Neural cell (in vitro differentiated cells): ENCODE data around the gene ANKRD13C. TPM values are rescaled to one million over a fixed set of nuclear protein-coding genes. Genes with fewer than 3 reads are reported as not detected.

Experiments used
- H2AFZ ChIP-seq: fragments of 200-600, 300-800 bp; sonication (generic), shearing (Covaris generic); 2 replicates; pipeline ENCODE4 v1.6.0; 2014; ENCODE audit warnings: low read depth, mild to moderate bottlenecking, antibody characterized with exemption, low read length, moderate library complexity
- H3F3A ChIP-seq: fragments of 200-600 bp; shearing (Covaris generic); 2 replicates; pipeline ENCODE4 v1.6.1; 2016; ENCODE audit warnings: mild to moderate bottlenecking, moderate library complexity, mixed read lengths, antibody characterized with exemption, low read length; ENCODE audit not compliant: insufficient read depth, poor library complexity, severe bottlenecking
- H3K27ac ChIP-seq: fragments of 200-600, 300-800 bp; sonication (generic), shearing (Covaris generic); 2 replicates; pipeline ENCODE4 v1.5.1; 2014; ENCODE audit warnings: mild to moderate bottlenecking, low read length, moderate library complexity
- H3K27me3 ChIP-seq: fragments of 300-800, 200-600 bp; sonication (generic), shearing (Covaris generic); 2 replicates; pipeline ENCODE4 v1.6.0; 2014; ENCODE audit warnings: mild to moderate bottlenecking, low read depth, low read length, moderate library complexity; ENCODE audit not compliant: insufficient read depth
- H3K36me3 ChIP-seq: fragments of 300-800, 200-600 bp; sonication (generic), shearing (Covaris generic); 2 replicates; pipeline ENCODE4 v1.5.1; 2014; ENCODE audit warnings: mild to moderate bottlenecking, antibody characterized with exemption, low read length, moderate library complexity; ENCODE audit not compliant: insufficient read depth
- H3K4me2 ChIP-seq: fragments of 300-800, 200-600 bp; sonication (generic), shearing (Covaris generic); 2 replicates; pipeline ENCODE4 v1.6.0; 2014; ENCODE audit warnings: mild to moderate bottlenecking, low read length
- H3K4me3 ChIP-seq: fragments of 300-800, 200-600 bp; sonication (generic), shearing (Covaris generic); 2 replicates; pipeline ENCODE4 v1.5.1; 2014; ENCODE audit warnings: mild to moderate bottlenecking, low read length, moderate library complexity
- H3K79me2 ChIP-seq: fragments of 200-600 bp; shearing (Covaris generic); replicated peaks from 2 replicates; pipeline ENCODE4 v1.6.0; 2014; ENCODE audit warnings: mild to moderate bottlenecking, low read length, moderate library complexity; ENCODE audit not compliant: insufficient read depth
- H3K9ac ChIP-seq: fragments of 300-800, 200-600 bp; sonication (generic), shearing (Covaris generic); 2 replicates; pipeline ENCODE4 v1.6.1; 2016; ENCODE audit warnings: mild to moderate bottlenecking, low read length, mixed read lengths
- H3K9me2 ChIP-seq: fragments of 200-600 bp; shearing (Covaris generic); 2 replicates; pipeline ENCODE4 v1.6.1; 2016; ENCODE audit warnings: mild to moderate bottlenecking, low read length, mixed read lengths; ENCODE audit not compliant: insufficient read depth
- H3K9me3 ChIP-seq: fragments of 200-600, 300-800 bp; sonication (generic), shearing (Covaris generic); 2 replicates; pipeline ENCODE4 v1.6.1; 2016; ENCODE audit warnings: mild to moderate bottlenecking, mixed run types, low read length, moderate library complexity, mixed read lengths
- H4K20me1 ChIP-seq: fragments of 200-600 bp; shearing (Covaris generic); 2 replicates; pipeline ENCODE4 v1.6.1; 2016; ENCODE audit warnings: mild to moderate bottlenecking, mixed run types; ENCODE audit not compliant: insufficient read depth
- EP300 ChIP-seq: fragments of 450-650 bp; conservative IDR thresholded peaks from 2 replicates; pipeline ENCODE4 v1.6.1; 2014; ENCODE audit warnings: antibody characterized with exemption, mild to moderate bottlenecking, moderate library complexity; ENCODE audit not compliant: poor library complexity, severe bottlenecking
- EZH2 ChIP-seq: fragments of 200-600, 300-800 bp; shearing (Covaris generic), sonication (generic); IDR thresholded peaks from 2 replicates; pipeline ENCODE4 v1.6.1; 2014; ENCODE audit warnings: antibody characterized with exemption, low read length, borderline replicate concordance, mild to moderate bottlenecking; ENCODE audit not compliant: insufficient read depth, poor library complexity, severe bottlenecking
- MXI1 ChIP-seq: fragments of 450-650 bp; conservative IDR thresholded peaks from 2 replicates; pipeline ENCODE4 v1.6.1; 2014; ENCODE audit warnings: antibody characterized with exemption, mild to moderate bottlenecking; ENCODE audit not compliant: poor library complexity, severe bottlenecking
- POLR2AphosphoS5 ChIP-seq: IDR thresholded peaks from 2 replicates; pipeline ENCODE4 v1.6.1; 2012
- RAD21 ChIP-seq: fragments of 450-650 bp; conservative IDR thresholded peaks from 2 replicates; pipeline ENCODE4 v1.6.1; 2014; ENCODE audit warnings: antibody characterized with exemption, mild to moderate bottlenecking, moderate library complexity
- REST ChIP-seq: IDR thresholded peaks from 2 replicates; pipeline ENCODE4 v1.6.1; 2012; ENCODE audit warnings: borderline replicate concordance
- SMC3 ChIP-seq: fragments of 450-650 bp; conservative IDR thresholded peaks from 2 replicates; pipeline ENCODE4 v1.6.1; 2014; ENCODE audit warnings: antibody characterized with exemption, mild to moderate bottlenecking, moderate library complexity; ENCODE audit not compliant: poor library complexity
- TAF1 ChIP-seq: IDR thresholded peaks from 2 replicates; pipeline ENCODE4 v1.6.1; 2012; ENCODE audit warnings: low read depth
- polyA plus RNA-seq: library from polyadenylated mRNA; depleted of rRNA; stranded (reverse); fragments of >200 nt; gene quantifications from 2 replicates; pipeline ENCODE4 v1.2.3, GENCODE V29; 2014
- TF ChIP-seq, protein P1 (sequence below): fragments of 450-650 bp; IDR thresholded peaks from 2 replicates; pipeline ENCODE4 v1.5.1; 2014; ENCODE audit warnings: antibody characterized with exemption, mild to moderate bottlenecking, moderate library complexity; ENCODE audit not compliant: poor library complexity, severe bottlenecking

Gene ANKRD13C
- polyA plus RNA-seq, 1 donor from 2014 or later, result 53.3 TPM

DNA sequence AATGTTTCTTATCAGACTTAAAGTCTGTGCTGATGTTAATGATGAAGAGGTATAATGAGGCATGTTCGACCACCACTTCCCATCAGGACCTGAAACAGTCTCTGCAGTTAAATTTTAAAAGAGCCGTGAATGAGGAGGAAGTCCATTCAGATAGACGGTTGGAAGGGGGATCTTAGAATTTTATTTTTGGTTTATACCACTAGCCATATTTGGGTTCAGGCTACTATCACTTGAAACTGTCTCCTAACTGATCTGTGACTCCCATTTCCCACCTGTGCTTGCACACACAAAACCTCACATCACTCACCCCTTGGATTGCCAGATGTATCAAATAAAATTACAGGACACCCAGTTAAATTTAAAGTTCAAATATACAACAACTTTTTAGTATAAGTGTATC is 9.9 kb upstream of the ANKRD13C start:
- Histone ChIP-seq H3K9me2 (no peaks in the 10 kb centered on the region), H4K20me1 (no peaks in the 10 kb centered on the region), H3K9me3 (no peaks in the 10 kb centered on the region), H3F3A (peaks cover 7% of the 10 kb centered on the region), H3K27me3 (no peaks in the 10 kb centered on the region), H3K4me2 (no peak overlapping the region), H2AFZ (no peak overlapping the region), H3K9ac (no peak overlapping the region), H3K36me3 (no peaks in the 10 kb centered on the region), H3K79me2 (no peaks in the 10 kb centered on the region), H3K4me3 (no peak overlapping the region), H3K27ac (no peak overlapping the region)
- TF ChIP-seq REST, result no peak

DNA sequence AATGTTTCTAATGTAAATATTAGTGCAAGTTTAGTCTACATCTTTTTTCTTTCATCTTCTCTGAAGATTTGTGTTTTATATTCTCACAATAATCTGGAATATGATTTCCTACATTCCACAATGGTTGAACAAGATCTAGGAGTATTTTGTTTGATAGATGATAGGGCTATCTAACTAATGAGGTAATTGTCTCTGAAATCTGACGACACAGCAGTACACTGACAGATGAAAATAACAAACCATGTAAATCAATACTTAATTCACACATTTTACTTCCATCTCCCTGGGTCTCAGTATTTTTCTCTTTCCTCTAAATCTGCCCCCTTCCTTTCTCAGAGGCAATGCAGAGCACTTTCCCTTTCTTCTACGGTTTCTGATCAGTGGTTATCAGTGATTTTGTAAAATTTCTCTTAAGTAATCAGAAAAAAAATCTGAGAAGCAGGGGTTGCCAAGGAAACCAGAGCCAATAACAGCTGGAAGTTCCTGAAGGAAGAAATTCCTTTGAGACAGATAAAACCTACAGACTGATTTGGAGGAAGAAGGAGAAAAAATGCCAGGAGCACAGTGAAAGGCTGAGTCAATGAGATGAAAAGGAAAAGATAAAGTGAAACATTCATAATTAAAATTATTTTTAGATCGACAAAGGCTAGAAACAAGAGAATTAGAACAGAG is 7.3 kb upstream of the ANKRD13C start:
- H3K27ac ChIP-seq, result peak overlapping the region; percentile 94
- no peaks in the 10 kb centered on the region for H3K9me3 ChIP-seq
- H4K20me1 ChIP-seq, result no peaks in the 10 kb centered on the region
- H3K4me3 ChIP-seq, result peak overlapping the region; percentile 57
- peaks cover 7% of the 10 kb centered on the region for H3F3A ChIP-seq
- H2AFZ ChIP-seq, result peak overlapping the region; percentile 56
- peak overlapping the region; percentile 64 for H3K9ac ChIP-seq
- no peaks in the 10 kb centered on the region for H3K79me2 ChIP-seq
- H3K36me3 ChIP-seq, result no peaks in the 10 kb centered on the region
- peak overlapping the region; percentile 93 for H3K4me2 ChIP-seq
- H3K9me2 ChIP-seq, result no peaks in the 10 kb centered on the region
- no peak for TF ChIP-seq EZH2
- TF ChIP-seq POLR2AphosphoS5, result no peak
- peak; percentile 96 for TF ChIP-seq REST
- TF ChIP-seq, protein P1, sequence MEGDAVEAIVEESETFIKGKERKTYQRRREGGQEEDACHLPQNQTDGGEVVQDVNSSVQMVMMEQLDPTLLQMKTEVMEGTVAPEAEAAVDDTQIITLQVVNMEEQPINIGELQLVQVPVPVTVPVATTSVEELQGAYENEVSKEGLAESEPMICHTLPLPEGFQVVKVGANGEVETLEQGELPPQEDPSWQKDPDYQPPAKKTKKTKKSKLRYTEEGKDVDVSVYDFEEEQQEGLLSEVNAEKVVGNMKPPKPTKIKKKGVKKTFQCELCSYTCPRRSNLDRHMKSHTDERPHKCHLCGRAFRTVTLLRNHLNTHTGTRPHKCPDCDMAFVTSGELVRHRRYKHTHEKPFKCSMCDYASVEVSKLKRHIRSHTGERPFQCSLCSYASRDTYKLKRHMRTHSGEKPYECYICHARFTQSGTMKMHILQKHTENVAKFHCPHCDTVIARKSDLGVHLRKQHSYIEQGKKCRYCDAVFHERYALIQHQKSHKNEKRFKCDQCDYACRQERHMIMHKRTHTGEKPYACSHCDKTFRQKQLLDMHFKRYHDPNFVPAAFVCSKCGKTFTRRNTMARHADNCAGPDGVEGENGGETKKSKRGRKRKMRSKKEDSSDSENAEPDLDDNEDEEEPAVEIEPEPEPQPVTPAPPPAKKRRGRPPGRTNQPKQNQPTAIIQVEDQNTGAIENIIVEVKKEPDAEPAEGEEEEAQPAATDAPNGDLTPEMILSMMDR, result no peak
- TF ChIP-seq SMC3, result no peak
- TF ChIP-seq RAD21, result peak; percentile 17
- peak; percentile 64 for TF ChIP-seq EP300
- TF ChIP-seq MXI1, result no peak
- no peak for TF ChIP-seq TAF1
- no peaks in the 10 kb centered on the region for H3K27me3 ChIP-seq
